Body of pancreas (tissue), 4 donors: Measurements from ENCODE around the gene PLCB3. TPM values are rescaled to one million over a fixed set of nuclear protein-coding genes. Genes with fewer than 3 reads are reported as not detected.

Experiments
- ATAC-seq: fragments of 150-250 bp; one replicate; pipeline ENCODE4 v1.9.1; 2016
- DNase-seq, 4 donors: peaks; one replicate each; pipeline ENCODE4 v3.0.0-alpha.2; 2019
- H3K27ac ChIP-seq, 4 donors: fragments of 200-600 bp; sonication (generic); 1 replicate in 3 of 4; 2 replicates in 1 of 4; pipeline versions ENCODE4 v1.5.1 to v1.6.1; 2016 to 2019; ENCODE audit warnings: mild to moderate bottlenecking in 1 of 4, mixed read lengths in 1 of 4, moderate library complexity in 1 of 4
- H3K27me3 ChIP-seq, 2 donors: fragments of 200-600 bp; sonication (generic); one replicate each; pipeline ENCODE4 v1.6.0; 2016; ENCODE audit warnings: mild to moderate bottlenecking in 1 of 2
- H3K36me3 ChIP-seq, 2 donors: fragments of 200-600 bp; sonication (generic); replicated peaks in 1 of 2; 2 replicates each; pipeline ENCODE4 v1.5.1; 2016; ENCODE audit warnings: low read depth in 2 of 2; ENCODE audit not compliant: insufficient read depth in 1 of 2
- H3K4me1 ChIP-seq: fragments of 200-600 bp; sonication (generic); one replicate; pipeline ENCODE4 v1.6.0; 2016
- H3K4me3 ChIP-seq, 2 donors: fragments of 200-600 bp; sonication (generic); 1 replicate in 1 of 2; 2 replicates in 1 of 2; pipeline ENCODE4 v1.5.1; 2016 to 2019
- H3K9me3 ChIP-seq, 3 donors: fragments of 200-600 bp; sonication (generic); 1 replicate in 2 of 3; 2 replicates in 1 of 3; pipeline ENCODE4 v1.5.1; 2016
- CTCF ChIP-seq, 7 experiments: fragments of 450-650 bp in 4 of 7; fragments of 200-600 bp in 3 of 7; sonication (generic) in 3 of 7; IDR thresholded peaks; one replicate each; pipeline ENCODE4 v1.5.1; 2016 to 2019; ENCODE audit warnings: antibody characterized with exemption in 7 of 7
- POLR2A ChIP-seq, 3 donors: fragments of 450-650 bp; IDR thresholded peaks; one replicate each; pipeline ENCODE4 v1.6.1; 2016; ENCODE audit warnings: antibody characterized with exemption in 3 of 3, mild to moderate bottlenecking in 2 of 3
- WGBS, 2 donors: methylation state at CpG; one replicate each; pipeline ENCODE4 v1.1.5; 2017; 5-methylcytosine and 5-hydroxymethylcytosine counted together
- intact Hi-C: fragments of 100-400 bp; cut with DNase I; formaldehyde crosslinking; loops from one replicate; pipeline ENCODE4 v1.15.1; 2023
- total RNA-seq, 2 donors: library from RNA; depleted of rRNA; stranded (reverse); fragments of >200 nt; gene quantifications; one replicate each; pipeline ENCODE4 v1.1.0, GENCODE V29; 2016

PLCB3 gene
- total RNA-seq, 2 donors from 2014 or later = 13.8 to 14.5 TPM

GRCh38 chr11:64204080-64204440 lies 47.3 kb upstream of the PLCB3 start:
- TF ChIP-seq CTCF (IDR thresholded peaks at IDR 0.05) = no peak
- TF ChIP-seq POLR2A (IDR thresholded peaks at IDR 0.05) = no peak
- Histone ChIP-seq H3K9me3 (no peaks in the 10 kb centered on the region), H3K4me3 (no peak overlapping the region), H3K36me3 (peaks cover 12 to 27% of the 10 kb centered on the region in 2 donors), H3K4me1 (peaks cover 9% of the 10 kb centered on the region), H3K27me3 (no peaks in the 10 kb centered on the region), H3K27ac (no peak overlapping the region)
- WGBS, 2 donors = 77 to 80% methylated on average over 16 of the region's 16 CpGs
- ATAC-seq (no peak), DNase-seq (no peak)
- intact Hi-C loops = no loop called here

- no peak overlapping the region for H3K4me3 ChIP-seq
- TF ChIP-seq CTCF (IDR thresholded peaks at IDR 0.05) = peak; percentile 42 to 87 (median 85)
- TF ChIP-seq POLR2A (IDR thresholded peaks at IDR 0.05) = no peak
- no peaks in the 10 kb centered on the region for H3K27me3 ChIP-seq
- peaks cover 9% of the 10 kb centered on the region for H3K4me1 ChIP-seq
- ATAC-seq = peak; percentile 82
- peak; percentile 90 to 94 (median 92) for DNase-seq
- intact Hi-C loops = no loop called here
- WGBS, 2 donors = 17 to 25% methylated on average over 5 to 7 of the region's 7 CpGs
- H3K27ac ChIP-seq = no peak overlapping the region
- H3K36me3 ChIP-seq = peaks cover 12 to 27% of the 10 kb centered on the region in 2 donors
- H3K9me3 ChIP-seq = no peaks in the 10 kb centered on the region
Measured at GRCh38 chr11:64204464-64204989, 46.8 kb upstream of the PLCB3 start.

GRCh38 chr11:64206457-64207255 lies 44.7 kb upstream of the PLCB3 start, which contains the start of gene FERMT3:
Gene FERMT3 (plus strand): TSS chr11:64206721. CDS start chr11:64207365, 644 bp downstream.
- Histone ChIP-seq H3K27ac (peak within 1 kb of the TSS; percentile 5 to 72 (median 56)), H3K36me3 (peaks cover 12 to 15% of the 10 kb centered on the region in 2 donors)

GRCh38 chr11:64207256-64208085 lies 43.9 kb upstream of the PLCB3 start:
- intact Hi-C loops = loop anchor here (5.0 kb wide), 1 partner anchor 90 kb away; no protein-coding TSS in a partner anchor
- H3K4me3 ChIP-seq = no peak overlapping the region

More at GRCh38 chr11:64206457-64207255, 44.7 kb upstream of the PLCB3 start, which contains the start of gene FERMT3:
- no peak for ATAC-seq
- 78 to 84% methylated on average over 12 to 25 of the region's 27 CpGs for WGBS, 2 donors
- TF ChIP-seq CTCF (IDR thresholded peaks at IDR 0.05) (no peak), POLR2A (IDR thresholded peaks at IDR 0.05) (peak in 1 of 3 donors; percentile 29)
- H3K9me3 ChIP-seq = no peaks in the 10 kb centered on the region
- H3K4me1 ChIP-seq = peaks cover 9% of the 10 kb centered on the region
- H3K27me3 ChIP-seq = no peaks in the 10 kb centered on the region
- DNase-seq = peak in 3 of 4 donors; percentile 27 to 75 (median 35)
- intact Hi-C loops = loop anchor here (5.0 kb wide), 1 partner anchor 91 kb away; no protein-coding TSS in a partner anchor
- no peak within 1 kb of the TSS for H3K4me3 ChIP-seq

More at GRCh38 chr11:64207256-64208085, 43.9 kb upstream of the PLCB3 start:
- TF ChIP-seq POLR2A (IDR thresholded peaks at IDR 0.05) (peak in 2 of 3 donors; percentile 27 to 47), CTCF (IDR thresholded peaks at IDR 0.05) (no peak)
- WGBS, 2 donors = 60 to 72% methylated on average over 18 to 28 of the region's 30 CpGs
- peak overlapping the region; percentile 5 to 72 (median 56) for H3K27ac ChIP-seq
- peaks cover 12% of the 10 kb centered on the region in 2 donors for H3K36me3 ChIP-seq
- ATAC-seq (peak; percentile 45), DNase-seq (peak in 3 of 4 donors; percentile 32 to 63 (median 41))
- H3K27me3 ChIP-seq = no peaks in the 10 kb centered on the region
- H3K9me3 ChIP-seq = no peaks in the 10 kb centered on the region
- H3K4me1 ChIP-seq = peaks cover 9% of the 10 kb centered on the region
